ENCODE data around the gene SLIT3.

The SLIT3 gene

GRCh38 chr5:168908207-168908606 is 392.7 kb downstream of the SLIT3 start:
- H3K27ac ChIP-seq (ENCODE audit: low read depth, low read length): no peak overlapping the region
- no peaks in the 10 kb centered on the region for H3K36me3 ChIP-seq (ENCODE audit: control insufficient read depth, insufficient read depth, low read length)
- H3K9ac ChIP-seq (ENCODE audit: low read length): no peak overlapping the region

GRCh38 chr5:168903061-168903460 is 397.9 kb downstream of the SLIT3 start:
- Histone ChIP-seq H3K9me3 (ENCODE audit: control insufficient read depth, insufficient read depth, low read depth, low read length) (no peaks in the 10 kb centered on the region), H3K9ac (ENCODE audit: low read length) (no peak overlapping the region), H3K27me3 (ENCODE audit: control insufficient read depth, insufficient read depth, low read length) (no peaks in the 10 kb centered on the region), H3K36me3 (ENCODE audit: control insufficient read depth, insufficient read depth, low read length) (no peaks in the 10 kb centered on the region), H3K27ac (ENCODE audit: low read depth, low read length) (no peak overlapping the region), H3K4me3 (ENCODE audit: low read depth, low read length) (no peak overlapping the region), H3K4me1 (ENCODE audit: control insufficient read depth, insufficient read depth, low read length) (no peaks in the 10 kb centered on the region)

More at GRCh38 chr5:168908207-168908606, 392.7 kb downstream of the SLIT3 start:
- no peaks in the 10 kb centered on the region for H3K27me3 ChIP-seq (ENCODE audit: control insufficient read depth, insufficient read depth, low read length)
- H3K4me1 ChIP-seq (ENCODE audit: control insufficient read depth, insufficient read depth, low read length): no peaks in the 10 kb centered on the region
- no peaks in the 10 kb centered on the region for H3K9me3 ChIP-seq (ENCODE audit: control insufficient read depth, insufficient read depth, low read depth, low read length)
- H3K4me3 ChIP-seq (ENCODE audit: low read depth, low read length): no peak overlapping the region

- H3K4me1 ChIP-seq (ENCODE audit: control insufficient read depth, insufficient read depth, low read length): no peaks in the 10 kb centered on the region
- no peaks in the 10 kb centered on the region for H3K9me3 ChIP-seq (ENCODE audit: control insufficient read depth, insufficient read depth, low read depth, low read length)
- H3K27ac ChIP-seq (ENCODE audit: low read depth, low read length): no peak overlapping the region
- H3K9ac ChIP-seq (ENCODE audit: low read length): no peak overlapping the region
- H3K36me3 ChIP-seq (ENCODE audit: control insufficient read depth, insufficient read depth, low read length): no peaks in the 10 kb centered on the region
- no peaks in the 10 kb centered on the region; the same call in 1 of the 2 replicates for H3K27me3 ChIP-seq (ENCODE audit: control insufficient read depth, insufficient read depth, low read length)
- no peak overlapping the region for H3K4me3 ChIP-seq (ENCODE audit: low read depth, low read length)
Observed at GRCh38 chr5:168899673-168900072, 401.3 kb downstream of the SLIT3 start.

- H3K4me1 ChIP-seq (ENCODE audit: control insufficient read depth, insufficient read depth, low read length): no peaks in the 10 kb centered on the region
- no peak overlapping the region for H3K27ac ChIP-seq (ENCODE audit: low read depth, low read length)
- H3K27me3 ChIP-seq (ENCODE audit: control insufficient read depth, insufficient read depth, low read length): no peaks in the 10 kb centered on the region; the same call in 1 of the 2 replicates
Observed at GRCh38 chr5:168899264-168899663, 401.7 kb downstream of the SLIT3 start.

GRCh38 chr5:168898247-168898911 is 402.6 kb downstream of the SLIT3 start:
- no peaks in the 10 kb centered on the region for H3K4me1 ChIP-seq (ENCODE audit: control insufficient read depth, insufficient read depth, low read length)
- H3K36me3 ChIP-seq (ENCODE audit: control insufficient read depth, insufficient read depth, low read length): no peaks in the 10 kb centered on the region
- H3K4me3 ChIP-seq (ENCODE audit: low read depth, low read length): no peak overlapping the region
- H3K27me3 ChIP-seq (ENCODE audit: control insufficient read depth, insufficient read depth, low read length): no peaks in the 10 kb centered on the region; the same call in 1 of the 2 replicates
- H3K9me3 ChIP-seq (ENCODE audit: control insufficient read depth, insufficient read depth, low read depth, low read length): no peaks in the 10 kb centered on the region
- H3K9ac ChIP-seq (ENCODE audit: low read length): no peak overlapping the region
- H3K27ac ChIP-seq (ENCODE audit: low read depth, low read length): no peak overlapping the region

More at GRCh38 chr5:168899264-168899663, 401.7 kb downstream of the SLIT3 start:
- Histone ChIP-seq H3K9me3 (ENCODE audit: control insufficient read depth, insufficient read depth, low read depth, low read length) (no peaks in the 10 kb centered on the region), H3K4me3 (ENCODE audit: low read depth, low read length) (no peak overlapping the region), H3K9ac (ENCODE audit: low read length) (no peak overlapping the region), H3K36me3 (ENCODE audit: control insufficient read depth, insufficient read depth, low read length) (no peaks in the 10 kb centered on the region)

- no peak overlapping the region for H3K9ac ChIP-seq (ENCODE audit: low read length)
- no peaks in the 10 kb centered on the region; the same call in 1 of the 2 replicates for H3K27me3 ChIP-seq (ENCODE audit: control insufficient read depth, insufficient read depth, low read length)
- no peaks in the 10 kb centered on the region for H3K36me3 ChIP-seq (ENCODE audit: control insufficient read depth, insufficient read depth, low read length)
- no peak overlapping the region for H3K27ac ChIP-seq (ENCODE audit: low read depth, low read length)
- no peaks in the 10 kb centered on the region for H3K4me1 ChIP-seq (ENCODE audit: control insufficient read depth, insufficient read depth, low read length)
- H3K9me3 ChIP-seq (ENCODE audit: control insufficient read depth, insufficient read depth, low read depth, low read length): no peaks in the 10 kb centered on the region
- H3K4me3 ChIP-seq (ENCODE audit: low read depth, low read length): no peak overlapping the region
Observed at GRCh38 chr5:168897387-168898122, 403.4 kb downstream of the SLIT3 start.

- Histone ChIP-seq H3K9me3 (ENCODE audit: control insufficient read depth, insufficient read depth, low read depth, low read length) (no peaks in the 10 kb centered on the region), H3K4me1 (ENCODE audit: control insufficient read depth, insufficient read depth, low read length) (no peaks in the 10 kb centered on the region), H3K36me3 (ENCODE audit: control insufficient read depth, insufficient read depth, low read length) (no peaks in the 10 kb centered on the region), H3K27ac (ENCODE audit: low read depth, low read length) (no peak overlapping the region), H3K27me3 (ENCODE audit: control insufficient read depth, insufficient read depth, low read length) (no peaks in the 10 kb centered on the region; the same call in 1 of the 2 replicates), H3K4me3 (ENCODE audit: low read depth, low read length) (no peak overlapping the region), H3K9ac (ENCODE audit: low read length) (no peak overlapping the region)
Observed at GRCh38 chr5:168895295-168896071, 405.5 kb downstream of the SLIT3 start.

- H3K27me3 ChIP-seq (ENCODE audit: control insufficient read depth, insufficient read depth, low read length): no peaks in the 10 kb centered on the region; the same call in 1 of the 2 replicates
- no peak overlapping the region for H3K27ac ChIP-seq (ENCODE audit: low read depth, low read length)
- H3K36me3 ChIP-seq (ENCODE audit: control insufficient read depth, insufficient read depth, low read length): no peaks in the 10 kb centered on the region
- no peaks in the 10 kb centered on the region for H3K9me3 ChIP-seq (ENCODE audit: control insufficient read depth, insufficient read depth, low read depth, low read length)
- no peak overlapping the region for H3K9ac ChIP-seq (ENCODE audit: low read length)
- H3K4me1 ChIP-seq (ENCODE audit: control insufficient read depth, insufficient read depth, low read length): no peaks in the 10 kb centered on the region
- H3K4me3 ChIP-seq (ENCODE audit: low read depth, low read length): no peak overlapping the region
Observed at GRCh38 chr5:168893283-168893682, 407.7 kb downstream of the SLIT3 start.

GRCh38 chr5:168892618-168893186 is 408.2 kb downstream of the SLIT3 start:
- Histone ChIP-seq H3K27me3 (ENCODE audit: control insufficient read depth, insufficient read depth, low read length) (no peaks in the 10 kb centered on the region; the same call in 1 of the 2 replicates), H3K27ac (ENCODE audit: low read depth, low read length) (no peak overlapping the region), H3K4me1 (ENCODE audit: control insufficient read depth, insufficient read depth, low read length) (no peaks in the 10 kb centered on the region), H3K4me3 (ENCODE audit: low read depth, low read length) (no peak overlapping the region), H3K9ac (ENCODE audit: low read length) (no peak overlapping the region), H3K36me3 (ENCODE audit: control insufficient read depth, insufficient read depth, low read length) (no peaks in the 10 kb centered on the region), H3K9me3 (ENCODE audit: control insufficient read depth, insufficient read depth, low read depth, low read length) (no peaks in the 10 kb centered on the region)

GRCh38 chr5:168890816-168891812 is 409.8 kb downstream of the SLIT3 start:
- H3K9ac ChIP-seq (ENCODE audit: low read length): no peak overlapping the region
- no peak overlapping the region for H3K4me3 ChIP-seq (ENCODE audit: low read depth, low read length)
- H3K9me3 ChIP-seq (ENCODE audit: control insufficient read depth, insufficient read depth, low read depth, low read length): no peaks in the 10 kb centered on the region
- H3K27ac ChIP-seq (ENCODE audit: low read depth, low read length): no peak overlapping the region
- H3K4me1 ChIP-seq (ENCODE audit: control insufficient read depth, insufficient read depth, low read length): no peaks in the 10 kb centered on the region
- H3K27me3 ChIP-seq (ENCODE audit: control insufficient read depth, insufficient read depth, low read length): no peaks in the 10 kb centered on the region
- H3K36me3 ChIP-seq (ENCODE audit: control insufficient read depth, insufficient read depth, low read length): no peaks in the 10 kb centered on the region

All from HUES6 (cell line).